ENCODE measurements around the gene SLC37A2. TPM values are rescaled to one million over a fixed set of nuclear protein-coding genes. Genes with fewer than 3 reads are reported as not detected.

SLC37A2 gene
- total and polyA plus RNA-seq, 2 of the 13 experiments (the other 11 are each of a cell fraction or from before 2014, with no cell fraction given): 4.6 to 7.1 TPM

GRCh38 chr11:125062931-125063428 is at the start of gene SLC37A2 (continued):
- TF ChIP-seq AFF4 (CRISPR knock-in tag; IDR thresholded peaks at IDR 0.05) (no peak), MTF1 (CRISPR knock-in tag; IDR thresholded peaks at IDR 0.05) (0 out of 2 replicates have a peak, but pooled peaks have one; percentile 39), RAD21 (CRISPR knock-in tag; IDR thresholded peaks at IDR 0.05) (peak; percentile 57; the same call in 1 of the 2 replicates), NONO (IDR thresholded peaks at IDR 0.05) (no peak), NONO (CRISPR knock-in tag; conservative IDR thresholded peaks at IDR 0.05) (peak; percentile 43; the same call in 1 of the 2 replicates), ETV5 (CRISPR knock-in tag; IDR thresholded peaks at IDR 0.05; ENCODE audit: borderline replicate concordance) (no peak), FOXO1 (CRISPR knock-in tag; IDR thresholded peaks at IDR 0.05) (no peak), ZNF781 (CRISPR knock-in tag; IDR thresholded peaks at IDR 0.05; ENCODE audit: borderline replicate concordance, not compliant biosample characterization) (no peak), ATF7-NPFF (CRISPR knock-in tag; IDR thresholded peaks at IDR 0.05; ENCODE audit: low read depth) (peak; percentile 55; the same call in 1 of the 2 replicates), ZNF337 (CRISPR knock-in tag; IDR thresholded peaks at IDR 0.05; ENCODE audit: borderline replicate concordance, low read depth) (no peak), DNMT1 (CRISPR knock-in tag; IDR thresholded peaks at IDR 0.05) (no peak), STAG1 (CRISPR knock-in tag; IDR thresholded peaks at IDR 0.05) (0 out of 2 replicates have a peak, but pooled peaks have one; percentile 31), ZNF292 (CRISPR knock-in tag; IDR thresholded peaks at IDR 0.05; ENCODE audit: borderline replicate concordance, low read depth) (peak; percentile 50; the same call in 1 of the 2 replicates), ZNF597 (CRISPR knock-in tag; IDR thresholded peaks at IDR 0.05) (no peak), FOXM1 (CRISPR knock-in tag; IDR thresholded peaks at IDR 0.05) (0 out of 2 replicates have a peak, but pooled peaks have one; percentile 64), ZNF670 (CRISPR knock-in tag; IDR thresholded peaks at IDR 0.05; ENCODE audit: borderline replicate concordance) (no peak), ZNF101 (CRISPR knock-in tag; IDR thresholded peaks at IDR 0.05; ENCODE audit: borderline replicate concordance, low read depth) (no peak), PHF8 (CRISPR knock-in tag; IDR thresholded peaks at IDR 0.05) (peak; percentile 71)
